SU-DHL-6 (cell line): ENCODE measurements around the gene ERCC3.

ENCODE experiments used
- EZH2phosphoT487 ChIP-seq: fragments of 200-600 bp; sonication (generic), shearing (Covaris generic); conservative IDR thresholded peaks from 2 replicates; pipeline ENCODE4 v1.6.1; 2018; ENCODE audit warnings: mild to moderate bottlenecking, antibody characterized with exemption, low read length, moderate library complexity, mixed read lengths
- TF ChIP-seq, protein P1 (sequence below): fragments of 200-600 bp; sonication (generic); IDR thresholded peaks from one replicate; pipeline ENCODE4 v1.5.1; 2017; ENCODE audit warnings: antibody characterized with exemption, mild to moderate bottlenecking, low read length, moderate library complexity; ENCODE audit not compliant: insufficient read depth, poor library complexity, severe bottlenecking

DNA sequence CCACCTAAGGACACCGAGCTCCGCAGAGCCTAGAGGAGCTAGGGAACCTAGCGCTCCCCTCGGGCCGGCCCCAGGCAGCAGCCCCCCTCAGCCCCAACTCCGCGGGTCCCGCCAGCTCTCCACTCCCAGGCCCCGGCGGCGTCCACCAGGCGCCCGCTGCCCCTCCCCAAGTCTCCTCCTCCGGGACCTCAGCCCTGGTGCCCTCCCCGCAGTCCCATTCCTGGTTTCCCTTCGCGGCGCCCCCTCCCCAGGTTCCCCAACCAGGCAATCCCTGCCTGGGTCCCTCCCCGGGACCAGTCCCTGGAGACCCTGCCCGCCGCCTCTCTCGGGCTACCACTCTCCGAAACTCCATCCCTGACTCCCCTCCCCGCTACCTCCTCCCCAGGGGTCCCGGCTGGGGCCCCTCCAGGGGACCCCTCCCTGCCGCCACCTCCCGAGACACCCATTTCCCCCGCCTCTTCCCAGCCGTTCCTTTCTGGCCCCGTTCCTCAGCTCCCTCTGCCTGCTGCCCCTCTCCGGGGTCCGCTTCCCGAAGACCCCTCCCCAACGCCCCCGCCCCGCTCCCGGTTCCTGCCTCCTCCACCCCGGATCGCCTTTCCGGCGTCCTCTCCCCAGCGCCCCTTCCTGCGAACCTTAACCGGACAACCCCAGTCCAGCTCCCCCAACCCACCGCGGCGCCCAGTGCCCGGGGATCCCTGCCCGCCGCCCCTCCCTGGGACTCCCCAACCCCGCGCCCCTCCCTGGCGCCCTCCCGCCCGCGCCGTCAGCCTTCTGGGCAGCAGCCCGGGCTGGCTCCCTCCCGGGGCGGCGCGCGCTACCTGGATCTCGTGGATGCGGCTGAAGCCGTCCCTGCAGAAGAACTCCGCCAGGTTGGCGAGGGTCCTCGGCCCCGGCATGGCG lies 74.5 kb downstream of the ERCC3 start:
- TF ChIP-seq, protein P1, sequence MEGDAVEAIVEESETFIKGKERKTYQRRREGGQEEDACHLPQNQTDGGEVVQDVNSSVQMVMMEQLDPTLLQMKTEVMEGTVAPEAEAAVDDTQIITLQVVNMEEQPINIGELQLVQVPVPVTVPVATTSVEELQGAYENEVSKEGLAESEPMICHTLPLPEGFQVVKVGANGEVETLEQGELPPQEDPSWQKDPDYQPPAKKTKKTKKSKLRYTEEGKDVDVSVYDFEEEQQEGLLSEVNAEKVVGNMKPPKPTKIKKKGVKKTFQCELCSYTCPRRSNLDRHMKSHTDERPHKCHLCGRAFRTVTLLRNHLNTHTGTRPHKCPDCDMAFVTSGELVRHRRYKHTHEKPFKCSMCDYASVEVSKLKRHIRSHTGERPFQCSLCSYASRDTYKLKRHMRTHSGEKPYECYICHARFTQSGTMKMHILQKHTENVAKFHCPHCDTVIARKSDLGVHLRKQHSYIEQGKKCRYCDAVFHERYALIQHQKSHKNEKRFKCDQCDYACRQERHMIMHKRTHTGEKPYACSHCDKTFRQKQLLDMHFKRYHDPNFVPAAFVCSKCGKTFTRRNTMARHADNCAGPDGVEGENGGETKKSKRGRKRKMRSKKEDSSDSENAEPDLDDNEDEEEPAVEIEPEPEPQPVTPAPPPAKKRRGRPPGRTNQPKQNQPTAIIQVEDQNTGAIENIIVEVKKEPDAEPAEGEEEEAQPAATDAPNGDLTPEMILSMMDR: no peak
- TF ChIP-seq EZH2phosphoT487: no peak
